GM21447 (cell line): ENCODE results near the gene ARHGAP18.
A peak's percentile ranks its signal among the peaks of the same experiment; 100 is the strongest.

ENCODE experiments used
- ATAC-seq: cut with Tn5 transposase; IDR thresholded peaks from one replicate; pipeline ENCODE4 v1.9.1; 2021; ENCODE audit not compliant: unreplicated experiment

Gene ARHGAP18

DNA sequence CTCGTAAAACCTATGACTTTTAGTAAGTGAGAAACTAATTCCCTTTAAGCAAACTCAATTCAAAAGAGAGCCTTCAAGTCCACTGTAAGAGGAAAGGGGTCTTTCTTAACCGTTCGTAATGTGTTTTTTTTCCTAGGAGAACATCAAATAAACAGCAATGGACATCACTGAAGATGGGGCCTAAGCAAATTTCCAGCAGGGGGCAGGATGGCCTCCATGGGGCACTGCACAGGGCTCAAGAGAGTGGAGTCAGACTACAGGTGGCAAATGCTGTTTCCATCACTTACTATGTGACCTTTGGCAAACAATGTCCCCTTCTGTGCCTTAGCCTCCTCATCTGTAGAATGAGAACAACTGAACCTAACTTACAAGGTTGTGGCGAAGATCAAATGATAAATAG, 88.7 kb downstream of the ARHGAP18 start:
- no peak for ATAC-seq

DNA sequence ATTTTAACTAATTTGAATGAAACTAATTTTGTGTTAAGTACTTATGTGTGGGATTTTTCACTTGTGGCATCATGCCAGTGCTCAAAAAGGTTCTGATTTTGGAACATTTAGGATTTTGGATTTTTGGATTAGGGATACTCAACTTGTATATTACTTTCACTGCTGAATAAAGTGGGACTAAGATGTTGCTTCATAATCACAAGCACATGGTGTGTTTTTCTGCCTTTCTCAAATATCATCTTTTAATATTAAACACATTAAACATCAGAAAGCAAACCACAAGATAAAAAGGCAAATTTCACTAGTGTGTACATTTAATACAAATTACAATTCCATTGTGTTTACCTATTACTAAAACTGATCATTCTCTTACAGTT, 89.8 kb downstream of the ARHGAP18 start:
- no peak for ATAC-seq

DNA sequence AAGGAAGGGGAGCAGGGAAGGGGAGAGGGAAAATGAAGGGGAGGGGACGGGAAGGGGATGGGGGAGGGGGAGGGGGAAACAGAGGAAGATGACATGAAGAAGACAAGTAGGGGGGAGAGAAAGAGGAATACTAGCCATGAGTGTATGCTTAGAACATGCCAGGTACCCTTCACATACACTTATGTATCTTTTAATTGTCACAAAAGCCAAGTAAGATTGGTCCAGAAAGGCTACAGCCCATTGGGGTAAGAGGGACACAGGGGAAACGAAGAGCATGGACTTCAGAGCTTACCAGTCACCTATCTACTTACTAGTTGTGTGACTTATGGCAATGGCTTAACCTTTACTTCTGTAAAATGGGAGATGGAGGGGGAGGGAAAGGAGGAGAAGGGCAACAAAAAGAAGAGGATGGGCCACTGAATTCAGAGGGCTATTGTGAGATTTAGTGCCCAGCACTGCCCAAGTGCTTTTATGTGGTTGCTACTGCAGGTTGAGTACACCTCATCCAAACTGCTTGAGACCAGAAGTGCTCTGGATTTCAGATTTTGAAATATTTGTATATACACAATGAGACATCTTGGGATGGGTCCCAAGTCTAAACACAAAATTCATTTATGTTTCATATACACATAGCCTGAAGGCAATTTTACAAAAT, 90.3 kb downstream of the ARHGAP18 start:
- no peak for ATAC-seq

DNA sequence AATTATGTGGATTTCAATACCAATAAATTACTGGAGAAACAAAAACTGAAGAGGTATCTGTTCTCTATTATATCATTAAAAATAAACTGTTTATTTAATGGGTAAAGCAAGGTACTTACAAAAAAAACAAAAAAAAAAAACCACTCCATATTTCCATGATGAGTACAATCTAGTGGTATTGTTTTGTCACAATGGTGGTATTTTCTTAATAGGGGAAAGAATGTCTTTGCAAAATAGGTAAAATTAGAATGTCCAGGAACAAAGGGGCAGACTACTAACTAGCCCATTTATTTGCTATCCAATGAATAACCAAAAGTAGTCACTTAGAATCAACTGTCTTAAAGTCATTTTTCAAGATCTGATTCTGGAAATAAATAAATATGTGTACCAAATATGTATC, 92.0 kb downstream of the ARHGAP18 start:
- ATAC-seq, result no peak

GRCh38 chr6:129615496-129615895, 94.5 kb downstream of the ARHGAP18 start:
- ATAC-seq, result no peak

GRCh38 chr6:129615020-129615419, 95.0 kb downstream of the ARHGAP18 start:
- ATAC-seq, result no peak

DNA sequence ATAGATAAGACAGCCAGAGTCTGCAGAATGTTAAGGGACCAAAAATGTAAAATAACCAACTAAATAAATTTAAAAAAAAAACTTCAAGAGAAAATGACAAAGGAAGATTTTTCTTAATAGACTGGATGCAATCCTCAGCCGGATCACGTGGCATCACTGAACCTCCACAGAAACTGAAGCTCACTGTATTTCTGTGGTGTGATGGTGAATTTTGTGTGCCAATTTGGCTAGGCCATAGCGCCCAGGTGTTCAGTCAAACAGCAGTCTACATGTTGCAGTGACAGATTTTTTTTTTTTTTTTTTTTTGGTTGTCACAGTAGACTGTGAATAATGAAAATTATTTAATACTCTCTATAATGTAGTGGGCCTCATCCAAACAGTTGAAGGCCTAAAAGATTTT, 95.5 kb downstream of the ARHGAP18 start:
- ATAC-seq, result no peak

DNA sequence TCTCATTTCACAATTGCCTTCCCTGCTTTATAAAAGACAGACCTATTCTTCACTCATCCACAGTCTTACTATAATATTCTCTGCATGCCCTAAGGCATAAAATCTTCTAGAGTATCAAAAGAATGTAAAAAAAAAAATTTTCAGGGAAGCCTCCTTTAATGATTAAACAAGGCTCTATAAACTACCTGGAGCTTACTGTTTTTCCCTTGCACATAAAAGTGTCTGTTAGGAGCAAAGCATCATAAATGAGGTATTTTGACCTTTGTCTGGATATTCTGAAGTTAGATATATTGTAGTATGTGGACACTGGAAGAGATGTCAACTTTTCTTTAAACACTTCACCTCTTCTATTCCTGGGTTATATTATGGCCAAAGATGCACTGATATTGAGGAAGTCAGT, 97.5 kb downstream of the ARHGAP18 start:
- no peak for ATAC-seq

- no peak for ATAC-seq
These were observed 100.3 kb downstream of the ARHGAP18 start for GRCh38 chr6:129609635-129610034.

GRCh38 chr6:129608886-129609537, 101.0 kb downstream of the ARHGAP18 start:
- no peak for ATAC-seq

- no peak for ATAC-seq
These were observed 102.3 kb downstream of the ARHGAP18 start for GRCh38 chr6:129607581-129608186.

DNA sequence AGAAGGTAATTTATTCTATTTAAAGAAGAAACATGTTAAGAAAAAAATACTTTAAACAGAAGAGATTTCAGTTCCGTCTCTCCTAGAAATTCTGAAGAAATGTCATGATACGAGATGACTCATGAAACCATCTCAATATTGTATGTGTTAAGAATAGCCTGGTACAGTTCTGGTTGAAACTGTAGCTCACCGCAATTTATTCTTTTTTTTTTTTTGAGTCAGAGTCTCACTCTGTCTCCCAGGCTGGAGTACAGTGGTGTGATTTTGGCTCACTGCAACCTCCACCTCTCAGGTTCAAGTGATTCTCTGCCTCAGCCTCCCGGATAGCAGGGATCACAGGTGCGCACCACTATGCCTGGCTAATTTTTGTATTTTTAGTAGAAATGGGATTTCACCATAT, 103.3 kb downstream of the ARHGAP18 start:
- peak; percentile 82 for ATAC-seq

GRCh38 chr6:129605967-129606366, 104.0 kb downstream of the ARHGAP18 start:
- no peak for ATAC-seq

- ATAC-seq, result no peak
These were observed 104.9 kb downstream of the ARHGAP18 start for GRCh38 chr6:129605095-129605494.

- no peak for ATAC-seq
These were observed 105.7 kb downstream of the ARHGAP18 start for GRCh38 chr6:129604321-129604720.

- ATAC-seq, result no peak
These were observed 106.2 kb downstream of the ARHGAP18 start for GRCh38 chr6:129603741-129604140.

DNA sequence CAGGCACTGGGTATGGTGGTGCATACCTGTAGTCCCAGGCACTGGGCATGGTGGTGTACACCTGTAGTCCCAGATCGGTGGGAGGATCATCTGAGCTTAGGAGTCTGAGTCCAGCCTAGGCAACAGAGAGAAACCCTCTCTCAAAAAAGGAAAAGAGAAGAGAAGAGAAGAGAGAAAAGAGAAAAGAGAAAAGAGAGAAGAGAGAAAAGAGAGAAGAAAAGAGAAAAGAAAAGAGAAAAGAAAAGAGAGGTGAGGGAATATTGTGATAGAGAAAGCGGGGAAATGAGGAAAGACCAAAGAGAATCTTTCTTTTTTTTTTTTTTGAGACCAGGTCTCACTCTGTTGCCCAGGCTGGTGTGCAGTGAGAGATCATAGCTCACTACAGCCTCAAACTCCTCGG, 108.7 kb downstream of the ARHGAP18 start:
- ATAC-seq, result no peak

GRCh38 chr6:129599467-129599866, 110.5 kb downstream of the ARHGAP18 start:
- no peak for ATAC-seq

- ATAC-seq, result peak; percentile 76
These were observed 111.5 kb downstream of the ARHGAP18 start for GRCh38 chr6:129598244-129599187.

GRCh38 chr6:129597023-129597713, 112.8 kb downstream of the ARHGAP18 start:
- peak; percentile 51 for ATAC-seq

DNA sequence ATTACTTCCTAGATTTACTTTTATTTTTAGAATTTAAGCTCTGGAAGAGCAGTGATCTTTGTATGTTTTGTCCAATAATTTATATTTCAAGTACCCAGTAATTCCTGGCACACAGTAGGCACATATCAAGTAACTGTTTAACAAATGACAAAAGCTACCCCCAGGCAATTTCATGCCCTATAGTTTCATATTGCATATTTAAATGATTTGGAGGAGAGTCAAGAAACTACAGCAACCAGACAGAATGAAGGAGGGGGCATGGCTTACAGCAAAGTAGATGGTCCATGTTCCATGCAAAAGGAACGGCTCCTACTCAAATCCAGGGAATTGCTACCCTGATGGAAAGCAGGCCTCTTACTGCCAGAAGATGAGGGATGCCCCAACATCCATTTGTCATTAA, 113.5 kb downstream of the ARHGAP18 start:
- ATAC-seq, result no peak
